ENCODE measurements around the gene LRMDA.

LRMDA gene

GRCh38 chr10:75592151-75592787, 160.8 kb downstream of the LRMDA start:
- Mint-ChIP-seq H3K27ac (peak overlapping the region; percentile 85 to 93 (median 90)), H3K27me3 (ENCODE audit: low read depth) (peaks cover 21% of the 10 kb centered on the region), H3K9me3 (peaks cover 3% of the 10 kb centered on the region), H3K4me3 (peak overlapping the region in 2 of 3 experiments; percentile 34 to 35), H3K36me3 (ENCODE audit: low read depth) (no peaks in the 10 kb centered on the region), H3K4me1 (peaks cover 27% of the 10 kb centered on the region)
- no peak for TF ChIP-seq CTCF (IDR thresholded peaks at IDR 0.05; ENCODE audit: unreplicated experiment in 3 of 3)

GRCh38 chr10:75592791-75593643, 161.6 kb downstream of the LRMDA start:
- Mint-ChIP-seq H3K9me3 (no peaks in the 10 kb centered on the region), H3K27ac (peak overlapping the region; percentile 85 to 93 (median 90)), H3K36me3 (ENCODE audit: low read depth) (no peaks in the 10 kb centered on the region), H3K4me3 (peak overlapping the region in 2 of 3 experiments; percentile 34 to 35), H3K4me1 (peaks cover 33% of the 10 kb centered on the region), H3K27me3 (ENCODE audit: low read depth) (peaks cover 26% of the 10 kb centered on the region)
- TF ChIP-seq CTCF (IDR thresholded peaks at IDR 0.05; ENCODE audit: unreplicated experiment in 3 of 3): no peak

- H3K27ac Mint-ChIP-seq: peak overlapping the region; percentile 85 to 93 (median 90)
- H3K4me1 Mint-ChIP-seq: peaks cover 42% of the 10 kb centered on the region
- H3K27me3 Mint-ChIP-seq (ENCODE audit: low read depth): peaks cover 35% of the 10 kb centered on the region
- H3K4me3 Mint-ChIP-seq: no peak overlapping the region
- no peaks in the 10 kb centered on the region for H3K36me3 Mint-ChIP-seq (ENCODE audit: low read depth)
- no peaks in the 10 kb centered on the region for H3K9me3 Mint-ChIP-seq
- TF ChIP-seq CTCF (IDR thresholded peaks at IDR 0.05; ENCODE audit: unreplicated experiment in 3 of 3): peak in 2 of 3 experiments; percentile 29 to 46
Observed at GRCh38 chr10:75593692-75594556, 162.5 kb downstream of the LRMDA start.

- Mint-ChIP-seq H3K9me3 (no peaks in the 10 kb centered on the region), H3K27ac (no peak overlapping the region), H3K36me3 (ENCODE audit: low read depth) (no peaks in the 10 kb centered on the region), H3K4me1 (peaks cover 54% of the 10 kb centered on the region), H3K4me3 (no peak overlapping the region), H3K27me3 (ENCODE audit: low read depth) (peaks cover 41% of the 10 kb centered on the region)
- TF ChIP-seq CTCF (IDR thresholded peaks at IDR 0.05; ENCODE audit: unreplicated experiment in 3 of 3): no peak
Observed at GRCh38 chr10:75596930-75597620, 165.7 kb downstream of the LRMDA start.

GRCh38 chr10:75597773-75598440, 166.5 kb downstream of the LRMDA start:
- Mint-ChIP-seq H3K27ac (peak overlapping the region in 1 of 3 experiments; percentile 32), H3K4me1 (peaks cover 46% of the 10 kb centered on the region), H3K9me3 (no peaks in the 10 kb centered on the region), H3K27me3 (ENCODE audit: low read depth) (peaks cover 40% of the 10 kb centered on the region), H3K4me3 (no peak overlapping the region), H3K36me3 (ENCODE audit: low read depth) (no peaks in the 10 kb centered on the region)
- no peak for TF ChIP-seq CTCF (IDR thresholded peaks at IDR 0.05; ENCODE audit: unreplicated experiment in 3 of 3)
